Measurements from ENCODE around the gene PAX8.

Gene PAX8

DNA sequence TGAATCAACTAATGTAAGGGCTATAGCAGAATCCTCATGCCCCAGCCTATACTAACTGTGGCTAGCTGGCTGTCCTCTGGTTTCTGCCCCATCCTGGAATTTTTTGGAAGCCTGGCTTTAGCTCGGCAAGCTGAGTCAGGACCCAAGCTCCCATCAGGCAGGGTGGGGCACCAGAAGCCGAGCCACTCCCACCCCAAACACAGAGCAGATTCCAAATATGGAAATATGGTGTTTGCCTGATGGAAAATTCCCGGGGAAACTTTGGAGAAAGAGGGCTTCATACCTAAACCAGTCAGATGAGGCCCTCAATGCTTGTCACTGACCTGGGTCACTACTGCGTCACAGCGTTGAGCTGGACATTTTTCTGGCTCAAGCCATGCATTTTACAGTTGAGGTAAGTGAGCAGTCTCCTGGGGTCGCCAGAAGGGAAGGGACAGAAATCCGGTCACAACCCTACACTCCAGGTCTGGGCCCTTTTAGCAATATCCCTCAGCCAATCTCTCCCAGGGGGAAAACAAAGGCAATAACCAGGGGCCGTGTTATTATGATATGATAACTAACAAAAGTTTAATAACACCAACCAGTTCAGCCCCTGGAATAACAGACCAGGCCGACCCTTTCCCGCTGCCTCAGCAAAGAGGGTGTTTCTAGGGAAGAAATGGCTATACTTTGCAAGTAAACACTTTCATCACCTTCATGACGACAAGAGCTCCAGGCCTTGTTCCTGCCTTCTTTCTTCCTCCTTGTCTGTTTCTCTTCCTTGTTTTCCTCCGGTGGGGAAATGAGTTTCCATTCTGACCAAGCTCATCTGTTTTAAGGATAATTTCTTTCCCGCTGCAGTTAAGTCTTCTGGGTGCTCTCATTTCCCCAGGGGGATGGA, 67.3 kb downstream of the PAX8 start:
- H3K4me3 ChIP-seq (replicated peaks; ENCODE audit: low read depth, low read length): no peak overlapping the region
- DNase-seq (ENCODE audit: extremely low read depth, low read depth): peak; percentile 53
- TF ChIP-seq, protein P1, sequence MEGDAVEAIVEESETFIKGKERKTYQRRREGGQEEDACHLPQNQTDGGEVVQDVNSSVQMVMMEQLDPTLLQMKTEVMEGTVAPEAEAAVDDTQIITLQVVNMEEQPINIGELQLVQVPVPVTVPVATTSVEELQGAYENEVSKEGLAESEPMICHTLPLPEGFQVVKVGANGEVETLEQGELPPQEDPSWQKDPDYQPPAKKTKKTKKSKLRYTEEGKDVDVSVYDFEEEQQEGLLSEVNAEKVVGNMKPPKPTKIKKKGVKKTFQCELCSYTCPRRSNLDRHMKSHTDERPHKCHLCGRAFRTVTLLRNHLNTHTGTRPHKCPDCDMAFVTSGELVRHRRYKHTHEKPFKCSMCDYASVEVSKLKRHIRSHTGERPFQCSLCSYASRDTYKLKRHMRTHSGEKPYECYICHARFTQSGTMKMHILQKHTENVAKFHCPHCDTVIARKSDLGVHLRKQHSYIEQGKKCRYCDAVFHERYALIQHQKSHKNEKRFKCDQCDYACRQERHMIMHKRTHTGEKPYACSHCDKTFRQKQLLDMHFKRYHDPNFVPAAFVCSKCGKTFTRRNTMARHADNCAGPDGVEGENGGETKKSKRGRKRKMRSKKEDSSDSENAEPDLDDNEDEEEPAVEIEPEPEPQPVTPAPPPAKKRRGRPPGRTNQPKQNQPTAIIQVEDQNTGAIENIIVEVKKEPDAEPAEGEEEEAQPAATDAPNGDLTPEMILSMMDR (IDR thresholded peaks at IDR 0.05; ENCODE audit: low read depth, low read length, missing control alignments): no peak

- TF ChIP-seq, protein P1 (IDR thresholded peaks at IDR 0.05; ENCODE audit: low read depth, low read length, missing control alignments): no peak
- no peak overlapping the region for H3K4me3 ChIP-seq (replicated peaks; ENCODE audit: low read depth, low read length)
- no peak for DNase-seq (ENCODE audit: extremely low read depth, low read depth)
Observed at GRCh38 chr2:113209646-113210171, 69.0 kb downstream of the PAX8 start.

GRCh38 chr2:113209011-113209645, 69.6 kb downstream of the PAX8 start:
- no peak overlapping the region for H3K4me3 ChIP-seq (replicated peaks; ENCODE audit: low read depth, low read length)
- no peak for DNase-seq (ENCODE audit: extremely low read depth, low read depth)
- TF ChIP-seq, protein P1 (IDR thresholded peaks at IDR 0.05; ENCODE audit: low read depth, low read length, missing control alignments): no peak

- TF ChIP-seq, protein P1 (IDR thresholded peaks at IDR 0.05; ENCODE audit: low read depth, low read length, missing control alignments): no peak
- no peak overlapping the region for H3K4me3 ChIP-seq (replicated peaks; ENCODE audit: low read depth, low read length)
- no peak for DNase-seq (ENCODE audit: extremely low read depth, low read depth)
Observed at GRCh38 chr2:113208396-113208795, 70.3 kb downstream of the PAX8 start.

DNA sequence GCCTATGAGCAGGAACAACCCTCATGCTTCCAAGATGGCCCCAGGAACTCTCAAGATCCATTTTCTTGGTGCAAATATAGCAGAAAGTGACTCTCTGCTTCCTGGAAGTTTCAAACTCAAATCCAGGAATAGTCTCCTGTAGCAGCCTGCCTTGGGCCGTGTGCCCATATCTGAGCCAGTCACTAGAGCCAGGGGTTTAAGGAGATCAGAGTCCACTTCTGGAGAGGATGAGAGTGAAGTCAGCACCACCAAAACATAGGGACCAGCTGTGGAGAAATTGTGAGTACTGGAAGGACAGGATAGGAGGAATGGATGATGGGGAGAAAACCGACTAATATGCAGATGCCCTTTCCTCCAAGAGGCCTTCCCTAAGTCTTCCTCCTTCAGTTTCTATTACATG, 71.7 kb downstream of the PAX8 start:
- no peak for DNase-seq (ENCODE audit: extremely low read depth, low read depth)
- TF ChIP-seq, protein P1 (IDR thresholded peaks at IDR 0.05; ENCODE audit: low read depth, low read length, missing control alignments): no peak
- H3K4me3 ChIP-seq (replicated peaks; ENCODE audit: low read depth, low read length): no peak overlapping the region

GRCh38 chr2:113206251-113206650, 72.5 kb downstream of the PAX8 start:
- TF ChIP-seq, protein P1 (IDR thresholded peaks at IDR 0.05; ENCODE audit: low read depth, low read length, missing control alignments): no peak
- no peak overlapping the region for H3K4me3 ChIP-seq (replicated peaks; ENCODE audit: low read depth, low read length)
- DNase-seq (ENCODE audit: extremely low read depth, low read depth): no peak
